GM19324 (cell line): Measurements from ENCODE around the gene RAB1B.
A peak's percentile ranks its signal among the peaks of the same experiment; 100 is the strongest.
"Not testable (repeated sequence)": the region's sequence is repeated elsewhere in the genome, so short reads cannot be mapped to it uniquely, and the experiment has no call there.

ENCODE experiments used
- ATAC-seq: cut with Tn5 transposase; IDR thresholded peaks from one replicate; pipeline ENCODE4 v1.9.1; 2021; ENCODE audit warnings: mild to moderate bottlenecking, moderate library complexity; ENCODE audit not compliant: unreplicated experiment, low FRiP score

The RAB1B gene

DNA sequence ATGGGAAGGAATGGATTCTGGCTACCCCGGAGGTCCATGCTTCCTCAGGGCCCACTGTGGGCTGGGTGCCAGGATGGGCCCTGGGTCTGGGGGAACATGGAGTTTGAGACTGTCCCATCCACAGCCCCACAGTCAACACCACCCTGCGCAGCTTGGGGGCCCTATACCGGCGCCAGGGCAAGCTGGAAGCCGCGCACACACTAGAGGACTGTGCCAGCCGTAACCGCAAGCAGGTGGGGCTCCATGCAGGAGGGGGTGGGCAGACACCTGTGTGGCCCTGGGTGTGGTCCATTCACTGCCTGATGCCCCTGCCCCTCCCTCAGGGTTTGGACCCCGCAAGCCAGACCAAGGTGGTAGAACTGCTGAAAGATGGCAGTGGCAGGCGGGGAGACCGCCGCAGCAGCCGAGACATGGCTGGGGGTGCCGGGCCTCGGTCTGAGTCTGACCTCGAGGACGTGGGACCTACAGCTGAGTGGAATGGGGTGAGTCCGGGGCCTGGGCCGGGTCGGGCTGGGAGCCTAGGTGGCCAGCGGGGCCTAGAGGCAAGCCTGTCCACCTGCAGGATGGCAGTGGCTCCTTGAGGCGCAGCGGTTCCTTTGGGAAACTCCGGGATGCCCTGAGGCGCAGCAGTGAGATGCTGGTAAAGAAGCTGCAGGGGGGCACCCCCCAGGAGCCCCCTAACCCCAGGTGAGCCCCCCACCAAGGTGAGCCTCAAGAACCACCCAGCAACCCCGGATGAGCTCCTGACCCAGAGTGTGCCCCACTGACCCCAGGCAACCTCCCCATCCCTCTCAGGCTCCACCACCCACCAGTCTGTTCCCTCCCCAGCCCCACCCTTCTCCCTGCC, 2.7 kb upstream of the RAB1B start:
- no peak for ATAC-seq

DNA sequence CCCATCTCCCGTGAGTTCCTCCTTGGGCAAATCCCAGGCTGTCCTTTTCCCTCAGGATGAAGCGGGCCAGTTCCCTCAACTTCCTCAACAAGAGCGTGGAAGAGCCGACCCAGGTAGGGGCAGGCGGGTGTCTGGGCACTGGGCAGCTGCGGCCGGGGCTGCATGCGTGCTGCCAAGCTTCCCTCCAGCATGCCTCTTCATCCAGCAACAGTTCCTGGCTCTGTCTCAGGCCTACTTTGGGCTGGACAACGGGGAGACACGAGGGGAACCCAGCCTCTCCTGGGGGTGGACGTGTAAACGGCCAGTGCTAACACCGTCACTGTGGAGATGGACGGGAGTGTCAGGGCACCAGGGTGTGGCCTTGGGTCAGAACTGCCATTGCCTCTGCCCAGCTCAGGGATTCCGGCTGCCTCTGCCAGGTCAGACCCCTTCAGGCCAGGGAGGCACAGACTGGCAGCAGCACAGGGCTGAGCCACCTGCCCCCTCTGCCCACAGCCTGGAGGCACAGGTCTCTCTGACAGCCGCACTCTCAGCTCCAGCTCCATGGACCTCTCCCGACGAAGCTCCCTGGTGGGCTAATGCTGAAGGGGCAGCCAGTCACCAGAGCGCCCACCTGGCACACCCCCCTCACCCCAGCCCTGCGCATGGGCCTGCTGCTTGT, 1.9 kb upstream of the RAB1B start:
- no peak for ATAC-seq

DNA sequence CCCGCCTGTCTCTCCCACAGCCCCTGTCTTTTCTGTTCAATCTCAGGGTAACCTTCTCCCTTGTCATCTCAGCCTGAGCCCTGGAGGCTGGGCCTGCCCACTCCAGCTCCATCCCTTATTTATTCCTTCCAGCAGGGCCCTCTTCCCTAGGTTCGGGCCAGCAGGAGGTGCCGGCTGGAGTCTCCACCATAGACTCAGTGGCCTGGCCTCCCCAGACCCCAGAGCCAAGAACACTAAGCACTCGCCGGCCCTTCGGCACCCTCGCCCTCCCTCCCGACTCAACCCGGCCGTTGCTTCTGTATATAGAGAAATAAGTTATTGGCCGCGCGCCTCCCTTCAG, 1.4 kb upstream of the RAB1B start:
- no peak for ATAC-seq

DNA sequence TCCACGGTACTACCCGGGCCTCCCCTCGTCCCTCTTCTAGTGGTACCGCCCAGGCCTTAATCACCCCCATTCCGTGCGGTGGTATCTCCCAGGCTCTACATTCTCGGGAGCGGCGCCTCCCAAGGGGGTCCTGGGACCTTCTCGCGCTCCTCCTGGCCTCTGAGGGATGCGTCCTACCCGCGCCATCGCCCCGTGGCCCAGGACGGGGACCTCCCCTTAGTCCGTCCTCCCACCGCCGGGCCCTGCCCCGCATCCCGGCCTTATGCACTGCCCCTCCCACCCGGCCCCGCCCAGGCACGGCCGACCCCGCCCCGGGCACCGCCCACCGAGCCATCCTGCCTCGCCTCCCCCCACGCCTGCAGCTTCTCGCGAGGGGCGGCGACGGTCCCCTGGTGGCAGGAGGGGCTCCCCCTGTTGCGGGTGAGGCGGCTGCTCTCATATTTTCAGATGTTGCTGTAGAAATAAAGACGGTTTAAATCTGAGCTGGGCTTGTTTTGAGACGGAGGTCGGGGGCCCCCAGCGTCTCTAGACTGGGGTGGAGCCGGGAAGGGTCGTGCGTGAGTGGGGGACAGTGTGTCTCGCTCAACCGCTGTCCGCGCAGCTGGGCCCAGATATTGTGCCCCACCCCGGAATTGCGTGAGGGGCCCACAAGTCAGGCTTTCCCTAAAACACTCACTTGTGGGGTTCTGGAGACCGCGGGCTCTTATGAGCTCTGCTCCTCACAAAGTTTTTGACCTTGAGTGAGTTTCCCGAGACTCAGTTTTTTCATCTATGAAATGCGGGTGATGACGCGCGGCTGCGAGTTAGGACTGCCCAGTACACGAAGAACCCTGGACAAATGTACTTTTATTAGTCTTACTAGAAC, 828 bp upstream of the RAB1B start:
- peak; percentile 36 for ATAC-seq

DNA sequence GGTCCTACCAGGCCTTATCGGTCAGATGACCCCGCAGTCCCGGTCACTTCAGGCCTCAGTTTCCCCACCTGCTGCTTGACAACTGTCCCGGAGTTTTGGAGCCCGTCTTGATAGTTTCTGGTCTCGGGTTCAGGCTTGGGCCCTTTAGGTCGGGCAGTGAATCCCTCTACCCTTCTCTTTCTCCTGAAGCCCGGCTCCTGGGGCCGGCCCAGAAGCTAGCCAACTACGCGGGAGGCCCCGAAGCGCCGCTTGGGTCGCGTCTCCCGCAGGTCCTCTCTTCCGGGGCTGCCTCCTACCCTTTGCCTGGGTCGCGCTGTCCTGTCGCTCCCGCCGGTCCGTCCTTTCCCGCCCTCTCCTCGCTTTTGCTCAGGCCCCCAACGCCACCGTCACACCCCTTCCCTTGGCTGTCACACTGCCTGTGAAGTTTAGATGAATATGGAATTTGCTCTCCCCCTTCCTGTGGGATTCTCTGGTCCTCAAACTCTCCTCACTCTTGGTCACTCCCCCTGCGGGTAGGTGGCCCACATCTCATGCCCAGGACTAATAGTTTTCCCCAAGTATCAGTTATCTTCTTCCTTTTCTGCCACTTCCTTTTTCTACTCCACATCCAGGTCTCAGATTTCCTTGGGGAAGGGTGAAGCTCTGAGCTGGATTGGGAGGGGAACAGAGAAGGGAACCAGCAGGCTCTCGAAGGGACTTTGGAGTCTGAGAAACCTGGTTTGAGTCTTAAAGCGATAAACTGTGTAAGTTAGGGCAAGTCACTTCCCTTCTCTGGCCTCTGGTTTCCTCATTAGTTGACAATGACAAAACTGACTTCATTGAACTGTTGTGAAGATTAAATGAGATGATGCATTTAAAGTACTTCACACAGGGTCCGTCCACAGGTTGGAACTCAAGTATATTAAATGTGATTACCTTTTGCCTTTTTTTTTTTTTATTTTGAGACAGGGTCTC, 790 bp downstream of the RAB1B start:
- ATAC-seq, result no peak

DNA sequence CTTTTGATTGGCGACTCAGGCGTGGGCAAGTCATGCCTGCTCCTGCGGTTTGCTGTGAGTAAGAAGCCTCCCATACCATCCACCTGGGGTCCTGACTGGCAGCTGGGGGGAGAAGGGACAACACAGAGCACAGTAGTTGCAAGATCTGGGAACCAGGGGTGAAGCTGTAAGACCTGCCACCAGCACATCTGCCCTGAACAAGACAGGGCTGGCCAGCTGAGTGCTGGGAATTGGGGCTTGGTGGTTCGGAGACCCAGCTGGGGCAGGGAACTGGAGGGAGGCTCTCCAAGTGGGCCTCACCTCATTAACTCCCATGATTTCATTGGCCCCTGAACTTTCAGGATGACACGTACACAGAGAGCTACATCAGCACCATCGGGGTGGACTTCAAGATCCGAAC, 3.4 kb downstream of the RAB1B start:
- no peak for ATAC-seq

DNA sequence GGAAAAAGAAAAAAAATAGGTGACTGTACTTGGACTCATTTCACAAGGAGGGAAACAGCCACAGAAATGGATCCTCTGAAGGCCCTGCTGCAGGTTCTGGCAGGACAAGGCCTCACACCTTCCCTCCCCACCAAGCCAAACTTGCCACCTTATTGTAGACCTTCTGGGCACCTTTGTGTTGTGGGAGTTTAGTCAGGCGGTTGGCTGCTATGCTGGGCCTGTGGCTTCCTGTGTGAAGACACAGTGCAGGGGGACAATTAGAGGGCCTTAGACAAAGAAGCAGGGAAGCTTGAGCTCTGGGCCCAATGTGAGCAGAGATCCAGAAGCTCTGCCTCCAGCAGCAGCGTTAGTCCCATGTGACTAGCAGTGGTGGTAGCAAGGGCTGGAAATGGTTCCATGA, 4.2 kb downstream of the RAB1B start:
- no peak for ATAC-seq

DNA sequence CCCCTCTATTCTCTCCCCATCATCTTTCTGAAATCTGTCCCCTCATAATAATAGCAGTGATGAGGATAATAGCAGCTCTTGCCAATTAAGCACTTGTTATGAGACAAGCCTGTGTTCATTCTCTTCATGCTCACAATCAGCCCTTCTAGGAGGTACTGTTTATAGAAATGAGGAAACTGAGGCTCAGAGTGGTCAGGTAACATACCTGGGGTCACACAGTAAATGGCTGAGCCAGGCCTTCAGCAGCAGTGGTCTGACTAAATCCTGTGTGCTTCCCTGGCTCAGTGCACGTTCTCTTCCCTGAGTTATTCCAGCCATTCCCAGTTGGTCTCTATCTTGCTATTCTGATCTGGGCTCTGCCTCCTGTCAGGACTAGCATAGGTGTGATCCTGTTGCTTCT, 5.8 kb downstream of the RAB1B start:
- ATAC-seq, result no peak

DNA sequence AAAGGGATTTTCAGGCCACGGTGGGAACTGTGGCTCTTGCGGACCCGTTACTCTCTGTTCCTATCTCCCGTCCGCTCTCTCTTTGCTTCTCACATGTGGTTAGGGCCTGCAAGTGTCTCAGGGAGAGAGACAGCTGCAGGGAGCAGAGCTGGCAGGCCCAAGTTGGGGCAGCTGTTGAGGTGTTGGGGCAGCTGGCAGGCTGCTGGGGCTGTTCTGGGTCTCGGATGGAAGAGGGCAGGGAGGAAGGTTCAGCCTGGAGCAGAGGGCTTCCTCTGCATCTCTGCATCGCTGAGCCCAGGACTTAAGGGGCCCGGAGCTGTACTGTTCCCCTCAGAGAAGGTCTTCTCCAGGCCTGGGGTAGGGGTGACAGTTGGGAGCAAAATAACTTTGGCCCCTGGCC, 7.0 kb downstream of the RAB1B start:
- ATAC-seq, result no peak

DNA sequence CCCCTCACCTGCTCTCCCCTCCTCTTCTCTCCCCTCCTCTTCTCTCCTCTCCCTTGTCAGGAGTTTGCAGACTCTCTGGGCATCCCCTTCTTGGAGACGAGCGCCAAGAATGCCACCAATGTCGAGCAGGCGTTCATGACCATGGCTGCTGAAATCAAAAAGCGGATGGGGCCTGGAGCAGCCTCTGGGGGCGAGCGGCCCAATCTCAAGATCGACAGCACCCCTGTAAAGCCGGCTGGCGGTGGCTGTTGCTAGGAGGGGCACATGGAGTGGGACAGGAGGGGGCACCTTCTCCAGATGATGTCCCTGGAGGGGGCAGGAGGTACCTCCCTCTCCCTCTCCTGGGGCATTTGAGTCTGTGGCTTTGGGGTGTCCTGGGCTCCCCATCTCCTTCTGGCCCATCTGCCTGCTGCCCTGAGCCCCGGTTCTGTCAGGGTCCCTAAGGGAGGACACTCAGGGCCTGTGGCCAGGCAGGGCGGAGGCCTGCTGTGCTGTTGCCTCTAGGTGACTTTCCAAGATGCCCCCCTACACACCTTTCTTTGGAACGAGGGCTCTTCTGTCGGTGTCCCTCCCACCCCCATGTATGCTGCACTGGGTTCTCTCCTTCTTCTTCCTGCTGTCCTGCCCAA, 7.7 kb downstream of the RAB1B start:
- no peak for ATAC-seq

DNA sequence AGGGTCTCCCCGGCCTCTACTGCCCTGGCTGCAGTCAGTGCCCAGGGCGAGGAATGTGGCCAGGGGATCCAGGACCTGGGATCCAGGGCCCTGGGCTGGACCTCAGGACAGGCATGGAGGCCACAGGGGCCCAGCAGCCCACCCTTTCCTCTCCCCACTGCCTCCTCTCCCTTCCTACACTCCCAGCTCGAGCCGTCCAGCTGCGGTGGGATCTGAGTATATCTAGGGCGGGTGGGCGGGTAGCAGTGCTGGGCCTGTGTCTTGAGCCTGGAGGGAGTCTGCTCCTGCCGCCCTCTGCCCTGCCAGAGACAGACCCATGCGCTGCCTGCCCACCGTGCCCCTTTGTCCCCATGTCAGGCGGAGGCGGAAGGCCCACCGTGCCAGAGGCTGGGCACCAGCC, 8.2 kb downstream of the RAB1B start:
- not testable (repeated sequence) for ATAC-seq

DNA sequence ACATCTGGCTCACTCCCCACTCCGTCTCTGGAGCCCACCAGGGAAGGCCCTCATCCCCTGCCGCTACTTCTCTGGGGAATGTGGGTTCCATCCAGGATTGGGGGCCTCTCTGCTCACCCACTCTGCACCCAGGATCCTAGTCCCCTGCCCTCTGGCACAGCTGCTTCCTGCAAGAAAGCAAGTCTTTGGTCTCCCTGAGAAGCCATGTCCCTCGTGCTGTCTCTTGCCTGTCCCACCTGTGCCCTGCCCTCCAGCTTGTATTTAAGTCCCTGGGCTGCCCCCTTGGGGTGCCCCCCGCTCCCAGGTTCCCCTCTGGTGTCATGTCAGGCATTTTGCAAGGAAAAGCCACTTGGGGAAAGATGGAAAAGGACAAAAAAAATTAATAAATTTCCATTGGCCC, 8.6 kb downstream of the RAB1B start:
- ATAC-seq, result not testable (repeated sequence)

DNA sequence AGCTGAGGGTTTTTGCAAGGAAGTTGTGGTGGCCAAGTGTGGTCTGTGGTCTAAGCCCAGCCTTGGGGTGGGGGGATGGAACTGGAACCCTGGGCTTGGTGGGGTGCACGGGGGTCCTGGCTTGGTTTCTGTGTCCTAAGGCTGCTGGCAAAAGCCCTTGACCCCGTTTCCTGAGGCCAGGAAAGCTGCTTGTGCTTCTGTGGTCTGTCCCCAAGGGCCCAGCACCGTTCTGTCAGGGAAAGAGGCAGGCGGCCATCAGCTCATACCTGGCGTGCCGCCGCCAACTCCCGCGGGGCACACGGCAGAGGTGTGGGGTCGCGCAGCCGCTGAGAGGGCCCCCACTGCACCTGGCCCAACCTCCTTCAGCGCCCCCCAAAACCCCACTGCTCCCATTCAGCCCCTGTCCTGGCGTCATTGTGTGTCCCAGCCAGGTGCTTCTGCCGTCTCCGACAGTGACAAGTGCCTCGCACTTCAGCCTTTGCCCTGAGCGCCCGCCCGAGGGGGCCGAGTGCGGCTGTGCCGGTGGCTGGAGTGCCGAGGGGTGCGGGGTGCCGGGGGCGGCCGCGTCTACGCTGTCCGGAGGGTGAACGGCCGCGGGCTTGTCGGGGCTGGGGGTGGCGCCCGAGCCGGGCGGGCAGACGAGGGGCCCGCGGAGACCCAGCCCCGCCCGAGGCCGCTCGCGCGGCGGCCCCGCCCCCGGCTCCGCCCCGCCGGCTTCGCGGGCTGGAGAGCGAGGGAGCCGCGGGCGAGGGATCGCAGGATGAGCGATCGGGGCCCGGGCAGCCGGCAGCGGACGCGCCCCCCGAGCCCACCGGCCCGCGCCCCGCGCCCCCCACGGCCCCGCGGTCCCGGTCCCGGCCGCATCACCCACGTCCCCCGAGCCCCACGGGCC, 9.3 kb downstream of the RAB1B start, which contains the start of gene CNIH2:
Gene CNIH2, plus strand, starts transcription at position 705 of the 892 bp plus-strand sequence. CDS start 282 bp downstream, outside the sequence.
- ATAC-seq, result no peak

DNA sequence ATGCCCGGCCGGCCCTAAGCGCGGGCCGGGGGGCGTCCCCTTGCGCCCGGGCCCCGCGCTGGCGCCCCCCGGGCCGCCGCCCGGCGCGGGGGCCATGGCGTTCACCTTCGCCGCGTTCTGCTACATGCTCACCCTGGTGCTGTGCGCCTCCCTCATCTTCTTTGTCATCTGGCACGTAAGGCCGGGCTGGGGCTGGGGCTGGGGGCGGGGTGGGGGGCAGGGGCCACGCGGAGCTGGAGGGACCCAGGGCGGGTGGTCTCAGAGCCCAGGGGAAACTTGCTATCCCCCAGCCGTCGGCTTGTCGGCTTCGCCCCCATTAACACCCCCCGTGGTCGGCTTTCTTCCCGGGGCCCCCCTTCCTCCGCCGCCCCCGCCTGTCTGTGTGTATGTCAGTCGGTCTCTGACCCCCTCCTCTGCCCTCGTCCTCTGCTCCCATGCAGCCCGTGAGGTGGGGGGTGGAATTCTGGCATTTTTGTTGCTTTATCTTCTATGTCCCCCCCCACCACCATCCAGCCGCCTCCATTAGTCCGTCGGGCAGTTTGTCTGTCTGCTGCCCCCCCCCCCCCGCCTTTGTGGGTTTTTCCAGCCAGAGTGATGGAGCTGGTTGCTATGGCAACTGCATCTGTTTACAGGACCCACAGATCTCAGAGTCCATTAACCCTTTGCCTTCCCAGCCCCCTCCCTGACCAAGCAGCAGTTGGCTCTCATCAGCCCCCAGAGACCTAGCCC, 10.1 kb downstream of the RAB1B start:
- ATAC-seq, result no peak

DNA sequence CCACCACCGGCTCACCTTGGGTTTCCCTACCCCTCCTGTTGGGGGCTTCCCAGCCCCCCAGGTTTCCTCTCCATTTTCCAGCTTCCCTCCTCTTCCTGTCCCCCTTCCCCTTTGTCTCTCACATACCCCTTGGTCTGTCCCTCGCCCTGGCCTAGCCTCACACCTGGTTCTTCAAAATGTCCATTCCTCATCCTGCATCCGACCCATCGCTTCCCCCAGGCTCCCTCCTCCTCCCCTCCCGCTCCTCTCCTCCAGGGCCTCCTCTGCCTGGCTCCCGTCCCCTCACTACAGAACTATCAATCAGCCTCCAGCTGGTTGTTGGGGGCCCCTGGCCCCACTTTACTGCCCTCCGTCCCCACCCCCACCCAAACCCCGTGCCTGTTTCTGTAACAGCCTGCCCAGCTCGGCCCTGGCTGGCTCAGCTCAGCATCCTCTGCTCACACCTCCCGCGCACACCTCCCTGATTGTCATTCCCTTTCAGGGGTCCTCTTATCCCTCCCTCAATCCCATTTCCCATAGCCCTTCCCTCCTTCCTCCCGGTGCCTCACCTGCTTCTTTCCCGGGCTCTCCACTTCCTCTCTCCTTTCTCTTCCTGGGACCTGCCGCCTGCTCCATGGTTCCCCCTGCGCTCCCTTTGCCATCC, 10.8 kb downstream of the RAB1B start:
- no peak for ATAC-seq

DNA sequence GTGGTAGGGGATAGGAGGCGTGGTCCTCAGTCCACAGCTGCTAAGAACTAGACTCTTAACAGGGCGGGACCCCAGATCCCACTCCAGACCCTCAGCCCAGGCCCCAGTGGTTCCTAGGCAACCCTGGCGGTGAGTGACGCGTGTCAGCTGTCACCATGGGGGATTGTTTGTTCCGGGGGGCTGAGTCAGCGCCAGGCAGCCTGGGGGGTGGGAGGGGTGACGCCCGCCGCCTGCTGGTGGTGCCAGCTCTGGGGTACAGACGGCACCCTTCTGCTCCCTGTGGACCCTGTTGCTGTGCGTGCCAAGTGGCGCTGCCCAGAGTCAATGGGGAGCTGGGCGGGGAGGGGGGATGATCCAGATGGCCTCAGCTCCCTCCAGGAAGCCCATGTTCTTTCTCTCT, 12.0 kb downstream of the RAB1B start:
- no peak for ATAC-seq

DNA sequence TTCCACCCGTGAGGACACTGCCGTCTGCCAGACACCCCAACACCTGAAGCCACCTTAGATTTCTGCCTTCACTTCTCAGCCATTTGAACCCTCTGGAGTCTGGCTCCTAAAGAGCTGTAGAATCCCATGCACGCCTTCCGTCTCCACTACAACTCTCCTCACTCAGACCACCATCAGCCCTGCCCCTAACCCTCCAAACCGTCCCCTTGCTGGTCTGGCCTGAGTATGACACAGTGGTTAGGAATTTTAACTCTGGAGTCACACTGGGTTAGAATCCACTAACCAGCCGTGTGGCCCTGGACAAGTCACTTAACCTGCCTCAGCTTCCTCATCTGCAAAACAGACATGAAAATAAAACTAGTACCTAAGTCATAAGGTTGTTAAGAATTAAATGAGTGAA, 12.6 kb downstream of the RAB1B start:
- no peak for ATAC-seq
